GM18498 (cell line): ENCODE results near the gene NME1.

Experiments
- ATAC-seq: cut with Tn5 transposase; IDR thresholded peaks from one replicate; pipeline ENCODE4 v1.9.1; 2021; ENCODE audit warnings: mild to moderate bottlenecking, moderate library complexity; ENCODE audit not compliant: unreplicated experiment

Gene NME1

DNA sequence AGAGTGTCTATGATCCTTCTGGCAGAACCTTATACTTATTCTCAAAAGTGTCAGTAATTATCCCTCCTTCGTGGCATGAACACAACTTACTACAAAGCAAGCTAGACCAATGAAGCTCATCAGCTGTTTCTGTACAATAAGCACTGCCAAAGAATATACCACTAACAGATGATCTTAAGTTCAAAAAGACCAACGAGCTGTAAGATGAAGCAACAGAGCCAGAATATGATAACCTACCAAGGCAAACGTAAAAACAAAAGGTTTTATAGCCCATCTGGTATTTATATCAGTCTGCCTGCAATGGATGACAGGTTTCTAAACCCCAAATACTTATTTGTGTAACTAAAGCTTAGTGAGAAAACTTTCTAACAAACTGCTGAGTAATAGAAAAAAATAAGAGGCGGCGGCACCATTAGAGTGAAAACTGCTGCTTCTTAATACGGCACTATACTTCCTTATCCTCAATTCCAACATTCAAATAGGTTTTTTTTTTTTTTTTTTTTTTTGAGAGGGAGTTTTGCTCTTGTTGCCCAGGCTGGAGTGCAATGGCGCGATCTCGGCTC lies 35.0 kb downstream of the NME1 start:
- no peak for ATAC-seq

DNA sequence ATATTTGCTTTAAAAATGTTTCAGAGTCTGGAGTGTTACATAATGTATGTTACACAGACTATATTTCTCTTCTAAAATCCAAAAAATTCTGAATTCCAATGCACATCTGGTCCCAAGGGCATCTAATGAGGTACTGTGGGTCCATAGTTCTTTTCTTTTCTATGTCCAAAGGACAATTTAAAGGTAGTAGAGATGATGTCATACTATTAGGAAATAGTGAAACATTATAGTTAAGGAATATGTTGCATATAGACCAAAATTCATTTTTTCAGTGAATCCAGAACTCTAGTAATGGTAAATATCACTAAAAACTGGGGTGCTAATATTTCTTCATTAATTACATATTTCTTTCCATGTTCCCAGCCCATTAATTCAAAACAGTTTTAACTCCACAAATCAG lies 35.8 kb downstream of the NME1 start:
- ATAC-seq = no peak

DNA sequence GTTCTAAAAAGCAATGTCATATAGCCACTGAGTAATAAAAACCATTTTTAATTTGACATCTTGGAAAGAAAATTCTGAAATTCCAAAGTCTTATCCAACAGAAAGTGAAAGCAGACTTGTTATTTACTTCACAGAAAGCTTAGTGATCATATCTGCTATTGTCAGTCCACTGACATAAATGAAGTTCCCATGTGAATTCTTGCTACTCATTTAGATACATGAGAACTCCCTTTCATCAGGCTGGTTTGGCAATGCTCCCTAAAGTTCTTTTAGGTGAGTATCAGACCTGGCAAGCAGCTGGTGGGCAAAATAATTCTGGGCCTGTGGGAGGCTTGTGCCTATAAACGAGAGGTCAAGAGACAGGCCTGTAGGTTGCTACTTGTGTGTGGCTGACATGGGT lies 36.3 kb downstream of the NME1 start:
- no peak for ATAC-seq

GRCh38 chr17:51191895-51192294 lies 38.5 kb downstream of the NME1 start:
- no peak for ATAC-seq

DNA sequence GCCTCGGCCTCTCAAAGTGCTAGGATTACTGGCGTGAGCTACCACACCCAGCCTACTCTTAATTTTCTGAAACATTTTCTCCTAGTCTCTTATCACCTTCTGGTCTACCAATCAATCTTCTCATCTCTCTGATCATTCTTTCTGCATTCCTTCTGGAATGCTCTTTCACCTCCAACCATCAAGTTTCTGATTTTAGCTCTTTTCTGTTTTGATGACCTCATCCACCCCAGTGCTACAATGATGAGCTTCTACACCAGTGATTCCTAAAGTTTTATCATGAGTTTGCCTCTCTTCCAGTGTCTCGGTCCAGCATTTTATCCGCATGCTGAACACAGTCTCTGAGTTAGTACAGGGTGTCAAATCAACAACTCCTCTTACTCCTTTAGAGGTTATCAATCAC lies 44.4 kb downstream of the NME1 start:
- no peak for ATAC-seq

DNA sequence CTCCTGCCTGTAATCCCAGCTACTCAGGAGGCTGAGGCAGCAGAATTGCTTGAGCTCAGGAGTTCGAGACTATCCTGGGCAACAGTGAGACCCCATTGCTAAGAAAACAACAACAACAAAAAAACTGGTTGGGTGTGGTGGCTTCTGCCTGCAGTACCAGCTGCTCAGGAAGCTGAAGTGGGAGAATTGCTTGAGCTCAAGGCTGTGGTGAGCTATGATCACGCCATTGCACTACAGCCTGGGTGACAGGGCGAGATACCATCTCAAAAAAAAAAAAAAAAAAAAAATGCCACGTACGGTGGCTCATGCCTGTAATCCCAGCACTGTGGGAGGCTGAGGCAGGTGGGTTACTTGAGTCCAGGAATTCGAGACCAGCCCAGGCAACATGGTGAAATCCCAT lies 46.9 kb downstream of the NME1 start:
- no peak for ATAC-seq

DNA sequence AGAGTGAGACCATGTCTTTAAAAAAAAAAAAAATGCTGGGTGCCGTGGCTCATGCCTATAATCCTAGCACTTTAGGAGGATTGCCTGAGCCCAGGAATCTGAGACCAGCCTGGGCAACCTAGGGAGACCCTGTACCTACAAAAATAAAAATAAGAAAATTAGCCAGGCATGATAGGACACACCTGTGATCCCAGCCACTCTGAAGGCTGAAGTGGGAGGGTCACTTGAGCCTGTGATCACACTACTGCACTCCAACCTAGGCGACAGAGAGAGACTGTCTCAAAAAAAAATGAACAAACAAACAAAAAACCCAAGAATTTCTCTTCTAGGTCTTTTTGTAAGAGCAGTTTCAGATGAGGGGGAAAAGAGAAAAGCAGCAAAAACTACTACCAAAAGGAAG lies 47.5 kb downstream of the NME1 start:
- ATAC-seq = no peak

DNA sequence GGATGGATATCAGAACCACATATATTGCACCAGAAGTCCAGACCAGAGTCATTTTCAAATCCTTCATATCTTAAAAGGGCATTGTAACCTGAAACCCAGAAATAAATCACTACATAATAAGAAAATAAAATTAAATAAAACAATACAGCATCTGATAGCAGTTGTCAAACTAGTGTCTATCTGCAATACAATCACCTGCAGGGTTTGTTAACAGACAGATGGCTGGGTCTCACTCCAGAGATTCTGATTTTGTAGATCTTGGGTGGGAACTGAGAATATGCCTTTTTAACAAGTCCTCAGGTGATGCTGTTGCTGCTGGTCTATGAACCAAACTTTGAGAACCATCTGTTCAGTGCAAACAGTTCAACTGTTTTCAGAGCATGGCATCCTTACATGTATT lies 50.5 kb downstream of the NME1 start:
- no peak for ATAC-seq
